KOPT-K1 (cell line): ENCODE data around the gene NR2F6.
"Not testable (repeated sequence)": the region's sequence is repeated elsewhere in the genome, so short reads cannot be mapped to it uniquely, and the experiment has no call there.

Source experiments
- H3K27ac ChIP-seq: fragments of 200-600 bp; sonication (generic); 2 replicates; pipeline ENCODE4 v1.5.1; 2016; ENCODE audit warnings: antibody characterized with exemption, mild to moderate bottlenecking, low read depth, low read length; ENCODE audit not compliant: poor library complexity, severe bottlenecking
- H3K36me3 ChIP-seq: fragments of 200-600 bp; sonication (generic); 2 replicates; pipeline ENCODE4 v1.5.1; 2017; ENCODE audit warnings: antibody characterized with exemption, mild to moderate bottlenecking, low read length, moderate library complexity; ENCODE audit not compliant: insufficient read depth
- H3K9me3 ChIP-seq: fragments of 200-600 bp; sonication (generic); 2 replicates; pipeline ENCODE4 v1.5.1; 2017; ENCODE audit warnings: antibody characterized with exemption, low read length, mild to moderate bottlenecking; ENCODE audit not compliant: insufficient read depth, poor library complexity, severe bottlenecking

The NR2F6 gene

GRCh38 chr19:17192751-17193150, 53.0 kb downstream of the NR2F6 start:
- Histone ChIP-seq H3K9me3 (no peaks in the 10 kb centered on the region), H3K27ac (no peak overlapping the region), H3K36me3 (peaks cover 97% of the 10 kb centered on the region)

- not testable (repeated sequence) for H3K27ac ChIP-seq, H3K9me3 ChIP-seq
- peaks cover 98% of the 10 kb centered on the region for H3K36me3 ChIP-seq
Measured at GRCh38 chr19:17191736-17192135, 54.0 kb downstream of the NR2F6 start.

- Histone ChIP-seq H3K36me3 (peaks cover 97% of the 10 kb centered on the region), H3K27ac (no peak overlapping the region), H3K9me3 (no peaks in the 10 kb centered on the region)
Measured at GRCh38 chr19:17185590-17185989, 60.1 kb downstream of the NR2F6 start.

GRCh38 chr19:17184371-17184841, 61.3 kb downstream of the NR2F6 start:
- Histone ChIP-seq H3K9me3 (no peaks in the 10 kb centered on the region), H3K27ac (no peak overlapping the region), H3K36me3 (peaks cover 91% of the 10 kb centered on the region)

GRCh38 chr19:17183858-17184321, 61.8 kb downstream of the NR2F6 start:
- Histone ChIP-seq H3K36me3 (peaks cover 91% of the 10 kb centered on the region), H3K27ac (no peak overlapping the region), H3K9me3 (no peaks in the 10 kb centered on the region)

- Histone ChIP-seq H3K9me3 (no peaks in the 10 kb centered on the region), H3K36me3 (peaks cover 92% of the 10 kb centered on the region), H3K27ac (no peak overlapping the region)
Measured at GRCh38 chr19:17183271-17183761, 62.4 kb downstream of the NR2F6 start.
